K562 (cell line): Measurements from ENCODE around the gene BPHL. TPM values are rescaled to one million over a fixed set of nuclear protein-coding genes. Genes with fewer than 3 reads are reported as not detected.
A peak's percentile ranks its signal among the peaks of the same experiment; 100 is the strongest.

Experiments used
- ARID4B ChIP-seq: sonication (generic); formaldehyde crosslinking; IDR thresholded peaks from 2 replicates; pipeline ENCODE4 v1.8.0; 2022; ENCODE audit warnings: mild to moderate bottlenecking, missing genetic modification reagents
- DPF2 ChIP-seq: fragments of 450-650 bp; IDR thresholded peaks from 2 replicates; pipeline ENCODE4 v1.6.1; 2016
- E2F4 ChIP-seq: sonication (generic); formaldehyde crosslinking; IDR thresholded peaks from 2 replicates; pipeline ENCODE4 v1.8.0; 2022; ENCODE audit warnings: mild to moderate bottlenecking, low read depth, missing genetic modification reagents
- MYC ChIP-seq, 2 experiments: fragments of 250-450 bp in 1 of 2; sonication (Bioruptor Pico) in 1 of 2; IDR thresholded peaks; 2 replicates each; pipeline versions ENCODE4 v1.5.1 to v1.6.1; 2012 to 2021; ENCODE audit warnings: low read depth in 2 of 2, borderline replicate concordance in 1 of 2, improper control_type of control experiment in 1 of 2, low read length in 1 of 2, mild to moderate bottlenecking in 1 of 2, moderate library complexity in 1 of 2
- PCBP1 ChIP-seq: fragments of 200-400 bp; formaldehyde crosslinking; IDR thresholded peaks from 2 replicates; pipeline ENCODE4 v1.6.1; 2018; ENCODE audit warnings: mild to moderate bottlenecking, low read depth, low read length; ENCODE audit not compliant: poor library complexity, severe bottlenecking
- TRIM24 ChIP-seq, 2 experiments: fragments of 450-650 bp; IDR thresholded peaks; 2 replicates each; pipeline ENCODE4 v1.6.1; 2016
- ZBTB49 ChIP-seq: sonication (generic); formaldehyde crosslinking; IDR thresholded peaks from 2 replicates; pipeline ENCODE4 v1.8.0; 2022; ENCODE audit warnings: missing genetic modification reagents, mild to moderate bottlenecking, borderline replicate concordance
- ZNF146 ChIP-seq: IDR thresholded peaks from one replicate; pipeline ENCODE4 v1.6.1; 2018; ENCODE audit warnings: missing compliant biosample characterization; ENCODE audit not compliant: unreplicated experiment
- polyA plus RNA-seq, 8 experiments: library from polyadenylated mRNA; depleted of rRNA in 4 of 8; stranded (reverse) in 5 of 8; unstranded in 3 of 8; fragments of >200 nt; fragmentation: Nextera tagmentation in 2 of 8; fragmentation: Illumina TruSeq in 1 of 8; extraction: Ambion mirVana in 2 of 8; extraction: Trizol in 1 of 8; gene quantifications; 2 replicates each; pipeline versions ENCODE4 v1.2.1 to v1.2.3, GENCODE V29; 2011 to 2014; ENCODE audit warnings: inconsistent platforms in 1 of 8, missing spikeins in 1 of 8
- total RNA-seq, 7 experiments: library from RNA; depleted of rRNA in 6 of 7; stranded (reverse); fragments of >200 nt in 6 of 7; fragmentation: Illumina TruSeq in 2 of 7; extraction: Trizol in 2 of 7; gene quantifications; 2 replicates each; pipeline versions ENCODE4 v1.2.1 to v1.2.3, GENCODE V29; 2011 to 2021; ENCODE audit warnings: low replicate concordance in 1 of 7
- TF ChIP-seq, protein P1 (sequence below): sonication (generic); formaldehyde crosslinking; IDR thresholded peaks from 2 replicates; pipeline ENCODE4 v1.8.1; 2023; ENCODE audit warnings: mild to moderate bottlenecking, missing genetic modification reagents
- TF ChIP-seq, protein P2 (sequence below): fragments of 450-650 bp; IDR thresholded peaks from 2 replicates; pipeline ENCODE4 v1.6.1; 2017; ENCODE audit warnings: antibody characterized with exemption, mild to moderate bottlenecking

The BPHL gene
- total and polyA plus RNA-seq, 9 of the 15 experiments (the other 6 are each of a cell fraction or from before 2014, with no cell fraction given): 3.5 to 17.4 (median 8.2) TPM

DNA sequence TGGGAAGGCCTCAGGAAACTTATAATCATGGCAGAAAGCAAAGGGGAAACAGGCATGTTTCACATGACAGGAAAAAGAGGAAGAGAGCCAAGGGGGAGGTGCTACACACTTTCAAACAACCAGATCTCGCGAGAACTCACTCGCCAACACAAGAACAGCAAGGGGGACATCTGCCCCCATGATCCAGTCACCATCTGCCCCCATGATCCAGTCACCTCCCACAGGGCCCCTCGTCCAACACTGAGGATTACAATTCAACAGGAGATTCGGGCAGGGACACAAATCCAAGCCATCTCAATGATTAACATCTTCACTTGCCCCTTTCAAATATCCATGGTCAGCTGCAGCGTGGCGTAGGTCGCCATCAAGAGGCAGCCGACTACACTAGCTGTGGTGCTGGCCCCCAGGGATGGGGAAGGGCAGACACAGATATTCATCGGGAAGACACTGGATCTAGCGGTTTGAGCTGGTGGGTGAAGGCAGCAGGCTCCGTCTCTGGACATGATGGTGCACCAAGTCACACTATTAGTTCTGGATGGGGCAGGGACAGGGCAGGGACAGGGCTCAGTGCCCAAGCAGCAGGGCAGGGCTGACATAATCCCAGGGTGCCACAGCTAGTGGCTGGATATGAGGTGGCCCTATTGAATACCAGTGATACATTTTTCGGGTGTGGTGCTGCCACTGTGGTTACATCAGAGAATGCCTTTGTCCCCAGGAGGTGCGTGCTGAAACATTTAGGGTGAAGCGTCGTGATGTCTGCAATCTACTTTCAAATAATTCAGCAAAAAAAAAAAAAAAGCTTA lies 77.4 kb downstream of the BPHL start (continued):
- TF ChIP-seq MYC (IDR thresholded peaks at IDR 0.05; ENCODE audit: low read depth, low read length) (peak; percentile 54; the same call in 1 of the 2 replicates), MYC (CRISPR knock-in tag; IDR thresholded peaks at IDR 0.05; ENCODE audit: borderline replicate concordance, low read depth) (no peak), E2F4 (CRISPR knock-in tag) (no peak), DPF2 (peak; percentile 52; the same call in 1 of the 2 replicates), ZNF146 (peak; percentile 5), PCBP1 (no peak), TRIM24 (IDR thresholded peaks at IDR 0.05) (peak in 1 of 2 experiments; percentile 63; a peak in 1 of 4 replicates), ARID4B (CRISPR knock-in tag) (0 out of 2 replicates have a peak, but pooled peaks have one; percentile 51), ZBTB49 (CRISPR knock-in tag) (no peak)
- TF ChIP-seq, protein P1, sequence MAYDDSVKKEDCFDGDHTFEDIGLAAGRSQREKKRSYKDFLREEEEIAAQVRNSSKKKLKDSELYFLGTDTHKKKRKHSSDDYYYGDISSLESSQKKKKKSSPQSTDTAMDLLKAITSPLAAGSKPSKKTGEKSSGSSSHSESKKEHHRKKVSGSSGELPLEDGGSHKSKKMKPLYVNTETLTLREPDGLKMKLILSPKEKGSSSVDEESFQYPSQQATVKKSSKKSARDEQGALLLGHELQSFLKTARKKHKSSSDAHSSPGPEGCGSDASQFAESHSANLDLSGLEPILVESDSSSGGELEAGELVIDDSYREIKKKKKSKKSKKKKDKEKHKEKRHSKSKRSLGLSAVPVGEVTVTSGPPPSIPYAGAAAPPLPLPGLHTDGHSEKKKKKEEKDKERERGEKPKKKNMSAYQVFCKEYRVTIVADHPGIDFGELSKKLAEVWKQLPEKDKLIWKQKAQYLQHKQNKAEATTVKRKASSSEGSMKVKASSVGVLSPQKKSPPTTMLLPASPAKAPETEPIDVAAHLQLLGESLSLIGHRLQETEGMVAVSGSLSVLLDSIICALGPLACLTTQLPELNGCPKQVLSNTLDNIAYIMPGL (CRISPR knock-in tag): no peak
- TF ChIP-seq, protein P2, sequence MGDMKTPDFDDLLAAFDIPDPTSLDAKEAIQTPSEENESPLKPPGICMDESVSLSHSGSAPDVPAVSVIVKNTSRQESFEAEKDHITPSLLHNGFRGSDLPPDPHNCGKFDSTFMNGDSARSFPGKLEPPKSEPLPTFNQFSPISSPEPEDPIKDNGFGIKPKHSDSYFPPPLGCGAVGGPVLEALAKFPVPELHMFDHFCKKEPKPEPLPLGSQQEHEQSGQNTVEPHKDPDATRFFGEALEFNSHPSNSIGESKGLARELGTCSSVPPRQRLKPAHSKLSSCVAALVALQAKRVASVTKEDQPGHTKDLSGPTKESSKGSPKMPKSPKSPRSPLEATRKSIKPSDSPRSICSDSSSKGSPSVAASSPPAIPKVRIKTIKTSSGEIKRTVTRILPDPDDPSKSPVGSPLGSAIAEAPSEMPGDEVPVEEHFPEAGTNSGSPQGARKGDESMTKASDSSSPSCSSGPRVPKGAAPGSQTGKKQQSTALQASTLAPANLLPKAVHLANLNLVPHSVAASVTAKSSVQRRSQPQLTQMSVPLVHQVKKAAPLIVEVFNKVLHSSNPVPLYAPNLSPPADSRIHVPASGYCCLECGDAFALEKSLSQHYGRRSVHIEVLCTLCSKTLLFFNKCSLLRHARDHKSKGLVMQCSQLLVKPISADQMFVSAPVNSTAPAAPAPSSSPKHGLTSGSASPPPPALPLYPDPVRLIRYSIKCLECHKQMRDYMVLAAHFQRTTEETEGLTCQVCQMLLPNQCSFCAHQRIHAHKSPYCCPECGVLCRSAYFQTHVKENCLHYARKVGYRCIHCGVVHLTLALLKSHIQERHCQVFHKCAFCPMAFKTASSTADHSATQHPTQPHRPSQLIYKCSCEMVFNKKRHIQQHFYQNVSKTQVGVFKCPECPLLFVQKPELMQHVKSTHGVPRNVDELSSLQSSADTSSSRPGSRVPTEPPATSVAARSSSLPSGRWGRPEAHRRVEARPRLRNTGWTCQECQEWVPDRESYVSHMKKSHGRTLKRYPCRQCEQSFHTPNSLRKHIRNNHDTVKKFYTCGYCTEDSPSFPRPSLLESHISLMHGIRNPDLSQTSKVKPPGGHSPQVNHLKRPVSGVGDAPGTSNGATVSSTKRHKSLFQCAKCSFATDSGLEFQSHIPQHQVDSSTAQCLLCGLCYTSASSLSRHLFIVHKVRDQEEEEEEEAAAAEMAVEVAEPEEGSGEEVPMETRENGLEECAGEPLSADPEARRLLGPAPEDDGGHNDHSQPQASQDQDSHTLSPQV: peak; percentile 77; the same call in 1 of the 2 replicates
